CD1c-positive myeloid dendritic cell (primary cell): ENCODE results near the gene CDH3.
"Not testable (repeated sequence)": the region's sequence is repeated elsewhere in the genome, so short reads cannot be mapped to it uniquely, and the experiment has no call there.

Source experiments
- DNase-seq: peaks from one replicate; pipeline ENCODE4 v3.0.0-alpha.2; 2016; ENCODE audit errors: extremely low spot score

The CDH3 gene

GRCh38 chr16:68704232-68704867 is 59.2 kb downstream of the CDH3 start:
- DNase-seq: peak; percentile 69

- no peak for DNase-seq
Measured at GRCh38 chr16:68707340-68708152, 62.4 kb downstream of the CDH3 start.

- peak; percentile 37 for DNase-seq
Measured at GRCh38 chr16:68710211-68710610, 65.1 kb downstream of the CDH3 start.

- DNase-seq: peak; percentile 94
Measured at GRCh38 chr16:68711421-68712139, 66.5 kb downstream of the CDH3 start.

- DNase-seq: no peak
Measured at GRCh38 chr16:68713361-68713760, 68.3 kb downstream of the CDH3 start.

GRCh38 chr16:68715471-68715870 is 70.4 kb downstream of the CDH3 start:
- DNase-seq: no peak

GRCh38 chr16:68716516-68716915 is 71.4 kb downstream of the CDH3 start:
- not testable (repeated sequence) for DNase-seq

- no peak for DNase-seq
Measured at GRCh38 chr16:68717684-68718083, 72.6 kb downstream of the CDH3 start.

GRCh38 chr16:68718590-68718989 is 73.5 kb downstream of the CDH3 start:
- no peak for DNase-seq

- no peak for DNase-seq
Measured at GRCh38 chr16:68719993-68720489, 74.9 kb downstream of the CDH3 start.

- DNase-seq: no peak
Measured at GRCh38 chr16:68722119-68723024, 77.3 kb downstream of the CDH3 start.

- DNase-seq: no peak
Measured at GRCh38 chr16:68724797-68725196, 79.7 kb downstream of the CDH3 start.

GRCh38 chr16:68728523-68728922 is 83.4 kb downstream of the CDH3 start:
- DNase-seq: no peak

GRCh38 chr16:68731637-68732036 is 86.5 kb downstream of the CDH3 start:
- DNase-seq: no peak

- no peak for DNase-seq
Measured at GRCh38 chr16:68732042-68732680, 87.1 kb downstream of the CDH3 start.

- DNase-seq: no peak
Measured at GRCh38 chr16:68732741-68733399, 87.8 kb downstream of the CDH3 start.

- no peak for DNase-seq
Measured at GRCh38 chr16:68733570-68733969, 88.5 kb downstream of the CDH3 start.

GRCh38 chr16:68734782-68735181 is 89.7 kb downstream of the CDH3 start:
- DNase-seq: no peak

- no peak for DNase-seq
Measured at GRCh38 chr16:68736561-68736960, 91.5 kb downstream of the CDH3 start.

GRCh38 chr16:68737046-68737729 is 92.1 kb downstream of the CDH3 start, which contains the start of gene CDH1:
TSS of gene CDH1 (plus strand) at chr16:68737292. CDS start at chr16:68737416, 124 bp downstream.
- no peak for DNase-seq
